A549 (cell line): ENCODE results near the gene ARHGEF37. TPM values are rescaled to one million over a fixed set of nuclear protein-coding genes. Genes with fewer than 3 reads are reported as not detected.

ENCODE experiments used
- ATAC-seq, 2 experiments: fragments of 200-7000 bp in 1 of 2; fragments of >200 bp in 1 of 2; cut with Nextera tagmentation in 1 of 2; cut with Tn5 transposase in 1 of 2; 3 replicates each; pipeline versions ENCODE4 v1.8.0 to v1.9.1; 2018 to 2020; ENCODE audit warnings: mild to moderate bottlenecking in 1 of 2, moderate library complexity in 1 of 2
- CTCF ChIA-PET: fragments of 300-600 bp; sonication (Branson Sonifier 250); formaldehyde crosslinking; extraction: SDS; loops from one replicate; lab custom pipeline; 2021; ENCODE audit warnings: antibody characterized with exemption, inconsistent platforms; lab: Yijun Ruan, JAX
- POLR2A ChIA-PET: fragments of 350-600 bp; formaldehyde crosslinking; extraction: SDS; loops from one replicate; lab custom pipeline; 2021; ENCODE audit warnings: antibody characterized with exemption, inconsistent platforms; lab: Yijun Ruan, JAX
- DNase-seq, 2 experiments: peaks; one replicate each; pipeline versions ENCODE4 v3.0.0 to v3.0.0-alpha.2; 2011 to 2016; ENCODE audit warnings: low read depth in 1 of 2, low spot score in 1 of 2
- FAIRE-seq: peaks from 2 replicates; lab custom pipeline; 2011; peaks lifted over from hg19 to GRCh38; lab: Jason Lieb, UNC
- H3K27ac ChIP-seq, 2 experiments: fragments of >200 bp; sonication (Bioruptor Twin); formaldehyde crosslinking; 3 replicates each; pipeline ENCODE4 v1.5.1; 2016 to 2017
- H3K4me1 ChIP-seq: fragments of >200 bp; sonication (Bioruptor Twin); formaldehyde crosslinking; 3 replicates; pipeline ENCODE4 v1.6.1; 2016
- H3K4me2 ChIP-seq: fragments of >200 bp; sonication (Bioruptor Twin); formaldehyde crosslinking; 3 replicates; pipeline ENCODE4 v1.6.1; 2016
- H3K4me3 ChIP-seq: fragments of >200 bp; sonication (Bioruptor Twin); formaldehyde crosslinking; 3 replicates; pipeline ENCODE4 v1.5.1; 2016
- H3K9me3 ChIP-seq: fragments of >200 bp; sonication (Bioruptor Twin); formaldehyde crosslinking; 3 replicates; pipeline ENCODE4 v1.6.1; 2016
- BHLHE40 ChIP-seq: IDR thresholded peaks from 2 replicates; pipeline ENCODE4 v1.6.1; 2012; ENCODE audit warnings: low read depth, low read length, inconsistent platforms
- CBX2 ChIP-seq: fragments of 200-600 bp; sonication (generic); IDR thresholded peaks from 2 replicates; pipeline ENCODE4 v1.6.1; 2016; ENCODE audit warnings: low read depth, mild to moderate bottlenecking, borderline replicate concordance
- CBX8 ChIP-seq: fragments of 200-600 bp; sonication (generic); IDR thresholded peaks from 2 replicates; pipeline ENCODE4 v1.6.1; 2016
- CHD4 ChIP-seq: fragments of 200-600 bp; sonication (generic); IDR thresholded peaks from 2 replicates; pipeline ENCODE4 v1.6.1; 2016; ENCODE audit warnings: antibody characterized with exemption, mild to moderate bottlenecking, borderline replicate concordance
- FOSB ChIP-seq: fragments of 250-450 bp; sonication (Bioruptor Pico); IDR thresholded peaks from 2 replicates; pipeline ENCODE4 v1.5.0; 2020; ENCODE audit warnings: mild to moderate bottlenecking, moderate library complexity
- HDAC2 ChIP-seq: fragments of 200-600 bp; sonication (generic); IDR thresholded peaks from 2 replicates; pipeline ENCODE4 v1.6.1; 2016
- HEYL ChIP-seq: fragments of 250-450 bp; sonication (Bioruptor Pico); IDR thresholded peaks from 2 replicates; pipeline ENCODE4 v1.8.0; 2021; ENCODE audit warnings: mild to moderate bottlenecking, moderate library complexity
- HOXB5 ChIP-seq: fragments of 250-450 bp; sonication (Bioruptor Pico); IDR thresholded peaks from 2 replicates; pipeline ENCODE4 v1.5.0; 2020; ENCODE audit warnings: mild to moderate bottlenecking, moderate library complexity
- JUN ChIP-seq, 2 experiments: fragments of >200 bp; sonication (Bioruptor Twin); formaldehyde crosslinking; IDR thresholded peaks; 2 replicates in 1 of 2; 3 replicates in 1 of 2; pipeline ENCODE4 v1.6.1; 2016 to 2017
- KDM1A ChIP-seq: fragments of 200-600 bp; sonication (generic); IDR thresholded peaks from 2 replicates; pipeline ENCODE4 v1.6.1; 2016; ENCODE audit warnings: low read depth, mild to moderate bottlenecking
- KDM5A ChIP-seq: fragments of 200-600 bp; sonication (generic); IDR thresholded peaks from 2 replicates; pipeline ENCODE4 v1.6.1; 2016; ENCODE audit warnings: antibody characterized with exemption, mild to moderate bottlenecking
- MAFK ChIP-seq: fragments of 450-650 bp; IDR thresholded peaks from 2 replicates; pipeline ENCODE4 v1.6.1; 2014; ENCODE audit not compliant: partially characterized antibody
- MYC ChIP-seq: IDR thresholded peaks from 2 replicates; pipeline ENCODE4 v1.6.1; 2012; ENCODE audit warnings: mild to moderate bottlenecking, inconsistent platforms, low read length, improper control_type of control experiment, borderline replicate concordance
- NFE2L2 ChIP-seq: fragments of 150-350 bp; conservative IDR thresholded peaks from 2 replicates; pipeline ENCODE4 v1.6.1; 2014; ENCODE audit warnings: low read length
- NPAS2 ChIP-seq: fragments of 250-450 bp; sonication (Bioruptor Pico); IDR thresholded peaks from 2 replicates; pipeline ENCODE4 v1.8.0; 2022; ENCODE audit warnings: mild to moderate bottlenecking, moderate library complexity, borderline replicate concordance
- POLR2A ChIP-seq: IDR thresholded peaks from 2 replicates; pipeline ENCODE4 v1.6.1; 2012; ENCODE audit warnings: mild to moderate bottlenecking, low read length
- SMC3 ChIP-seq: fragments of >200 bp; sonication (Bioruptor Twin); formaldehyde crosslinking; IDR thresholded peaks from 3 replicates; pipeline ENCODE4 v1.6.1; 2018; ENCODE audit warnings: inconsistent platforms
- TP53 ChIP-seq: fragments of 250-450 bp; sonication (Bioruptor Pico); IDR thresholded peaks from 2 replicates; pipeline ENCODE4 v1.5.0; 2021; ENCODE audit warnings: mild to moderate bottlenecking, moderate library complexity
- ZC3H11A ChIP-seq: fragments of 450-650 bp; IDR thresholded peaks from 2 replicates; pipeline ENCODE4 v1.6.1; 2014; ENCODE audit warnings: antibody characterized with exemption, mild to moderate bottlenecking
- ZFP36 ChIP-seq: fragments of 450-650 bp; IDR thresholded peaks from 2 replicates; pipeline ENCODE4 v1.6.1; 2014; ENCODE audit warnings: borderline replicate concordance; ENCODE audit not compliant: partially characterized antibody
- ZNF302 ChIP-seq: fragments of 250-450 bp; sonication (Bioruptor Pico); IDR thresholded peaks from 2 replicates; pipeline ENCODE4 v1.9.0; 2021; ENCODE audit warnings: inconsistent platforms, mild to moderate bottlenecking, moderate library complexity
- ZSCAN20 ChIP-seq: fragments of 250-450 bp; sonication (Bioruptor Pico); IDR thresholded peaks from 2 replicates; pipeline ENCODE4 v1.8.0; 2022; ENCODE audit warnings: mild to moderate bottlenecking, moderate library complexity
- WGBS: methylation state at CpG from one replicate; pipeline ENCODE4 v1.1.6; 2017; ENCODE audit errors: missing lambda C conversion rate; 5-methylcytosine and 5-hydroxymethylcytosine counted together
- polyA plus RNA-seq, 4 experiments: library from polyadenylated mRNA; depleted of rRNA in 3 of 4; stranded (reverse); fragments of >200 nt; fragmentation: RNase III in 1 of 4; extraction: RNeasy Plus Mini Kit Qiagen cat#74134 plus additional on column Dnase treatment in 1 of 4; gene quantifications; 2 replicates in 3 of 4; 3 replicates in 1 of 4; pipeline ENCODE4 v1.2.3, GENCODE V29; 2011 to 2017
- TF ChIP-seq, protein P1 (sequence below): fragments of 150-350 bp; IDR thresholded peaks from 2 replicates; pipeline ENCODE4 v1.6.1; 2014; ENCODE audit warnings: low read depth, mild to moderate bottlenecking, low read length
- TF ChIP-seq, protein P2 (sequence below): fragments of 250-450 bp; sonication (Bioruptor Pico); IDR thresholded peaks from 2 replicates; pipeline ENCODE4 v1.5.0; 2020; ENCODE audit warnings: low read depth, mild to moderate bottlenecking, moderate library complexity
- TF ChIP-seq, protein P3 (sequence below): fragments of >200 bp; sonication (Bioruptor Twin); formaldehyde crosslinking; IDR thresholded peaks from 3 replicates; pipeline ENCODE4 v1.6.1; 2016
- TF ChIP-seq, protein P4 (sequence below): IDR thresholded peaks from 2 replicates; pipeline ENCODE4 v1.6.1; 2012
- TF ChIP-seq, protein P5 (sequence below): fragments of >200 bp; sonication (Bioruptor Twin); formaldehyde crosslinking; IDR thresholded peaks from 2 replicates; pipeline ENCODE4 v1.6.1; 2016
- TF ChIP-seq, protein P6 (sequence below): fragments of 250-450 bp; sonication (Bioruptor Pico); IDR thresholded peaks from 2 replicates; pipeline ENCODE4 v1.5.0; 2021; ENCODE audit warnings: mild to moderate bottlenecking, moderate library complexity, borderline replicate concordance

Gene ARHGEF37
- polyA plus RNA-seq, 2 of the 4 experiments (the other 2 are of a cell fraction), result 1.2 to 1.5 TPM

DNA sequence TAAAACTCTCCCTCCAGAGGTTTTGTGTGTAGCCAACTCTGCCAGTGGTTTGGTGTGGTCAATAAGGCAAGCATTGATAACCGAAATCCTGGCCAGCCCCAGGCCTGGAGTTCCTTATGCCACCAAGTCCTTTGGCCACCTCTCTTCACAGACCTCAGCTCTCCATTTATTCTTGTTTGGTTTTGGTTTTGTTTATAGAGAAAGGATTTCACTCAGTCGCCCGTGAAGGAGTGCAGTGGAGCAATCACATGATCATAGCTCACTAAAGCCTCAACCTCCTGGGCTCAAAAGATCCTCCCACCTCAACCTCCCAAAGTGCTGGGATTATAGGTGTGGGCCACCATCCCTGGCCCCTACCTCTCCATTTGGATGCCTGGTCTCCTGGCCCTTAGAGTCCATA lies 93.4 kb downstream of the ARHGEF37 start:
- POLR2A ChIA-PET, result no interaction called here
- TF ChIP-seq CHD4 (no peak), JUN (IDR thresholded peaks at IDR 0.05) (no peak), KDM1A (no peak), ZC3H11A (no peak)
- TF ChIP-seq, protein P1, sequence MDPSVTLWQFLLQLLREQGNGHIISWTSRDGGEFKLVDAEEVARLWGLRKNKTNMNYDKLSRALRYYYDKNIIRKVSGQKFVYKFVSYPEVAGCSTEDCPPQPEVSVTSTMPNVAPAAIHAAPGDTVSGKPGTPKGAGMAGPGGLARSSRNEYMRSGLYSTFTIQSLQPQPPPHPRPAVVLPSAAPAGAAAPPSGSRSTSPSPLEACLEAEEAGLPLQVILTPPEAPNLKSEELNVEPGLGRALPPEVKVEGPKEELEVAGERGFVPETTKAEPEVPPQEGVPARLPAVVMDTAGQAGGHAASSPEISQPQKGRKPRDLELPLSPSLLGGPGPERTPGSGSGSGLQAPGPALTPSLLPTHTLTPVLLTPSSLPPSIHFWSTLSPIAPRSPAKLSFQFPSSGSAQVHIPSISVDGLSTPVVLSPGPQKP, result no peak
- DNase-seq, result no peak
- no peak overlapping the region for H3K27ac ChIP-seq
- WGBS, result 61% methylated on average over 3 of the region's 3 CpGs
- no peak for ATAC-seq
- no peak overlapping the region for H3K4me3 ChIP-seq
- FAIRE-seq, result no peak
- no peak overlapping the region for H3K4me2 ChIP-seq
- peaks cover 7% of the 10 kb centered on the region; the same call in 2 of the 3 replicates for H3K4me1 ChIP-seq
- CTCF ChIA-PET, result interaction anchor here (1.6 kb wide), 1 partner anchor 154 kb away, joined by 7 read pairs; no protein-coding TSS in a partner anchor
- no peaks in the 10 kb centered on the region for H3K9me3 ChIP-seq

DNA sequence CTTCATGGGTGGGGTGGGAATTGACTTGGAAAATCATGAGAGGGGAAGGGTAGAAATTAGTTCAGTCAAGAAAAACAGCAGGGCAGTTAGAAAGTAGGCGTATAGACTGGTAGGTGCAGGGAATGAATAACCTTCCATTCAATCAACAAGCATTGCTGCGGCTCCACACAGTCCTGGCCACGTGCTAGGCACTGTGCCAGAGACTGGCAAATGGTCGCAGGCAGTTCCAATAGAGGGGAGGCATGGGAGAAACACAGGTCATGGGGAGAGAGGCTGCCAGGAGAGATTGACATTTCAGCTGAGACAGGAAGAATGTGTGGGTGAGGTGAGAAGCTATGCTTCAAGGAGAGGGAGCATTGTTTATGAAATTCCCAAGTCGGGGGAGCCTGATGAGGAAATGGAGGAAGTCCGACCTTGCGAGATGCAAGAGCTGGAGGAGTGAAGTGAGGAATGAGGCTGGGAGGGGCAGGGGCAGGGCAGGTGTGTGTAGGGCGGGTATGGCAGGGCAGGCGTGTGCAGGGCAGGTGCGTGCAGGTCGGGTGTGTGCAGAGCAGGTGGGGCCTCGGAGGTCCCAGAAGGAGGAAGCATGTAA lies 94.4 kb downstream of the ARHGEF37 start:
- 64% methylated on average over 12 of the region's 12 CpGs for WGBS
- Histone ChIP-seq H3K4me3 (no peak overlapping the region), H3K27ac (no peak overlapping the region), H3K9me3 (no peaks in the 10 kb centered on the region), H3K4me2 (no peak overlapping the region), H3K4me1 (peaks cover 7% of the 10 kb centered on the region; the same call in 2 of the 3 replicates)
- ATAC-seq (no peak), FAIRE-seq (no peak), DNase-seq (no peak)
- no peak for TF ChIP-seq ZNF302
- TF ChIP-seq BHLHE40, result no peak
- TF ChIP-seq CBX8, result no peak
- no peak for TF ChIP-seq POLR2A
- TF ChIP-seq TP53 (CRISPR knock-in tag), result no peak
- TF ChIP-seq KDM1A, result no peak
- TF ChIP-seq SMC3, result no peak
- TF ChIP-seq, protein P2, sequence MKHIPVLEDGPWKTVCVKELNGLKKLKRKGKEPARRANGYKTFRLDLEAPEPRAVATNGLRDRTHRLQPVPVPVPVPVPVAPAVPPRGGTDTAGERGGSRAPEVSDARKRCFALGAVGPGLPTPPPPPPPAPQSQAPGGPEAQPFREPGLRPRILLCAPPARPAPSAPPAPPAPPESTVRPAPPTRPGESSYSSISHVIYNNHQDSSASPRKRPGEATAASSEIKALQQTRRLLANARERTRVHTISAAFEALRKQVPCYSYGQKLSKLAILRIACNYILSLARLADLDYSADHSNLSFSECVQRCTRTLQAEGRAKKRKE (CRISPR knock-in tag), result no peak
- TF ChIP-seq, protein P3, sequence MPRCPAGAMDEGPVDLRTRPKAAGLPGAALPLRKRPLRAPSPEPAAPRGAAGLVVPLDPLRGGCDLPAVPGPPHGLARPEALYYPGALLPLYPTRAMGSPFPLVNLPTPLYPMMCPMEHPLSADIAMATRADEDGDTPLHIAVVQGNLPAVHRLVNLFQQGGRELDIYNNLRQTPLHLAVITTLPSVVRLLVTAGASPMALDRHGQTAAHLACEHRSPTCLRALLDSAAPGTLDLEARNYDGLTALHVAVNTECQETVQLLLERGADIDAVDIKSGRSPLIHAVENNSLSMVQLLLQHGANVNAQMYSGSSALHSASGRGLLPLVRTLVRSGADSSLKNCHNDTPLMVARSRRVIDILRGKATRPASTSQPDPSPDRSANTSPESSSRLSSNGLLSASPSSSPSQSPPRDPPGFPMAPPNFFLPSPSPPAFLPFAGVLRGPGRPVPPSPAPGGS, result no peak
- no peak for TF ChIP-seq FOSB (CRISPR knock-in tag)
- TF ChIP-seq HDAC2, result no peak
- no peak for TF ChIP-seq HEYL (CRISPR knock-in tag)
- TF ChIP-seq NFE2L2, result no peak
- TF ChIP-seq HOXB5 (CRISPR knock-in tag), result no peak
- TF ChIP-seq, protein P1, result no peak
- TF ChIP-seq KDM5A, result no peak
- POLR2A ChIA-PET, result no interaction called here
- CTCF ChIA-PET, result interaction anchor here (1.2 to 1.7 kb wide), 3 partner anchors 8 to 153 kb away, joined by 5 to 7 read pairs (median 5); no protein-coding TSS in a partner anchor

DNA sequence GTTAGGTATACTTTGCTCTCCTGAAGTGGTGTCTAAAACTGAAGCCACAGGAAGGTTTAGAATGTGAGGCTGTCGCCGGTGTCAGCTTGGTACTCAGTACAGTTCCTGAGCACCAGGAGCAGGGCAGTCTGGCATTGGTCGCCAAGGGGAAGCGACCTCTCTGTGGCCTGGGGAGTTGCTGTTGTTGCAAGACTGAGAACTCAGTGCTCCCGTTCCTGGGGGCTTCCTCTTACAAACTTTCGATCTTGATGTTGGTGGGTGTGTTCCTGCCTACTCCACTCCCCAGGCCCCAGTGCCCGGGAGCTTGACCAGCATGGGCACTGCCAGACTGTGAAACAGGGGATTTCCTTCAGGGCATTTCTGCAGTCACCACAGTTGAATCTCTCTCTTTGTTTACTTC lies 96.4 kb downstream of the ARHGEF37 start:
- H3K4me2 ChIP-seq, result no peak overlapping the region
- no peak overlapping the region for H3K27ac ChIP-seq
- H3K9me3 ChIP-seq, result no peaks in the 10 kb centered on the region
- no peak overlapping the region for H3K4me3 ChIP-seq
- FAIRE-seq (no peak), ATAC-seq (no peak), DNase-seq (no peak)
- H3K4me1 ChIP-seq, result no peaks in the 10 kb centered on the region
- WGBS, result 84% methylated on average over 7 of the region's 7 CpGs
- ChIA-PET CTCF (interaction anchor here (1.2 to 3.9 kb wide), 4 partner anchors 10 to 156 kb away, joined by 3 to 30 read pairs (median 6); no protein-coding TSS in a partner anchor), POLR2A (no interaction called here)
- no peak for TF ChIP-seq ZSCAN20 (CRISPR knock-in tag)
- TF ChIP-seq ZFP36, result no peak
- TF ChIP-seq, protein P4, sequence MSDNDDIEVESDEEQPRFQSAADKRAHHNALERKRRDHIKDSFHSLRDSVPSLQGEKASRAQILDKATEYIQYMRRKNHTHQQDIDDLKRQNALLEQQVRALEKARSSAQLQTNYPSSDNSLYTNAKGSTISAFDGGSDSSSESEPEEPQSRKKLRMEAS, result no peak
- no peak for TF ChIP-seq MAFK
- TF ChIP-seq MYC, result no peak
- no peak for TF ChIP-seq NPAS2
- TF ChIP-seq, protein P3, result no peak
- TF ChIP-seq, protein P5, sequence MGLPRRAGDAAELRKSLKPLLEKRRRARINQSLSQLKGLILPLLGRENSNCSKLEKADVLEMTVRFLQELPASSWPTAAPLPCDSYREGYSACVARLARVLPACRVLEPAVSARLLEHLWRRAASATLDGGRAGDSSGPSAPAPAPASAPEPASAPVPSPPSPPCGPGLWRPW, result no peak
- no peak for TF ChIP-seq CBX2
- TF ChIP-seq, protein P6, sequence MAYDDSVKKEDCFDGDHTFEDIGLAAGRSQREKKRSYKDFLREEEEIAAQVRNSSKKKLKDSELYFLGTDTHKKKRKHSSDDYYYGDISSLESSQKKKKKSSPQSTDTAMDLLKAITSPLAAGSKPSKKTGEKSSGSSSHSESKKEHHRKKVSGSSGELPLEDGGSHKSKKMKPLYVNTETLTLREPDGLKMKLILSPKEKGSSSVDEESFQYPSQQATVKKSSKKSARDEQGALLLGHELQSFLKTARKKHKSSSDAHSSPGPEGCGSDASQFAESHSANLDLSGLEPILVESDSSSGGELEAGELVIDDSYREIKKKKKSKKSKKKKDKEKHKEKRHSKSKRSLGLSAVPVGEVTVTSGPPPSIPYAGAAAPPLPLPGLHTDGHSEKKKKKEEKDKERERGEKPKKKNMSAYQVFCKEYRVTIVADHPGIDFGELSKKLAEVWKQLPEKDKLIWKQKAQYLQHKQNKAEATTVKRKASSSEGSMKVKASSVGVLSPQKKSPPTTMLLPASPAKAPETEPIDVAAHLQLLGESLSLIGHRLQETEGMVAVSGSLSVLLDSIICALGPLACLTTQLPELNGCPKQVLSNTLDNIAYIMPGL (CRISPR knock-in tag), result no peak
